Erythroblast (primary cell): Measurements from ENCODE around the gene SNAP29.

Experiments
- GATA1 ChIP-seq: IDR thresholded peaks from 2 replicates; pipeline ENCODE4 v1.6.1; 2011; ENCODE audit warnings: low read depth, mild to moderate bottlenecking, control low read depth, low read length, moderate library complexity
- POLR2A ChIP-seq: IDR thresholded peaks from 2 replicates; pipeline ENCODE4 v1.6.1; 2011; ENCODE audit warnings: mild to moderate bottlenecking, low read length

DNA sequence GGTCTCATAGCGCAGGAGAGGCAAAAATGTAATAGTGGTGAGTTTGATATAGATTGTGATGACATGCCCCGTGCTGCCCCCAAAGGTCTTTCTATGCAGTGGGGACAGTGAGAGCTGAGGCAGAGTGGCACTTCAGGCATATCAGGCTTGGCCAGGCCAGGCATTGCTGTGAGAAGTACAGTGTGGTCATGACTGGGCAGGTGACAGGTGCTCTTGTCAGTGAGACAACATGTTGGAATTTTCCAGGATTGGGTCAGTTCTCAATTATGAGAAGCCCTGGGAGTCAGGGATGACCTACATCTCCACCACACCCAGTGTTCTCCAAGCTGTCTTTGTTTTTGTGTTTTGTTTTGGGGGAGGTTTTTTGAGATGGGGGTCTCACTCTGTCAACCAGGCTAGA lies 3.7 kb downstream of the SNAP29 start:
- TF ChIP-seq POLR2A (no peak), GATA1 (no peak)
